ENCODE results near the gene PLXNA1. TPM values are rescaled to one million over a fixed set of nuclear protein-coding genes. Genes with fewer than 3 reads are reported as not detected.

The PLXNA1 gene
- polyA plus RNA-seq, 4 donors: 26.1 to 38.8 (median 28.5) TPM

GRCh38 chr3:127015282-127016042 is 32.5 kb downstream of the PLXNA1 start:
- DNase-seq (ENCODE audit: low read depth in 4 of 4, low spot score in 2 of 4): no peak

- DNase-seq (ENCODE audit: low read depth in 4 of 4, low spot score in 2 of 4): no peak
These were observed 33.1 kb downstream of the PLXNA1 start for GRCh38 chr3:127016043-127016343.

GRCh38 chr3:127016461-127016860 is 33.5 kb downstream of the PLXNA1 start:
- DNase-seq (ENCODE audit: low read depth in 4 of 4, low spot score in 2 of 4): no peak

GRCh38 chr3:127017229-127017628 is 34.3 kb downstream of the PLXNA1 start:
- DNase-seq (ENCODE audit: low read depth in 4 of 4, low spot score in 2 of 4): no peak

GRCh38 chr3:127017781-127018180 is 34.9 kb downstream of the PLXNA1 start:
- no peak for DNase-seq (ENCODE audit: low read depth in 4 of 4, low spot score in 2 of 4)

GRCh38 chr3:127018306-127018828 is 35.5 kb downstream of the PLXNA1 start:
- no peak for DNase-seq (ENCODE audit: low read depth in 4 of 4, low spot score in 2 of 4)

GRCh38 chr3:127019449-127019848 is 36.5 kb downstream of the PLXNA1 start:
- DNase-seq (ENCODE audit: low read depth in 4 of 4, low spot score in 2 of 4): no peak

- DNase-seq (ENCODE audit: low read depth in 4 of 4, low spot score in 2 of 4): no peak
These were observed 37.6 kb downstream of the PLXNA1 start for GRCh38 chr3:127020543-127020942.

- DNase-seq (ENCODE audit: low read depth in 4 of 4, low spot score in 2 of 4): no peak
These were observed 39.9 kb downstream of the PLXNA1 start for GRCh38 chr3:127022849-127023248.

GRCh38 chr3:127025456-127025855 is 42.5 kb downstream of the PLXNA1 start:
- no peak for DNase-seq (ENCODE audit: low read depth in 4 of 4, low spot score in 2 of 4)

- DNase-seq (ENCODE audit: low read depth in 4 of 4, low spot score in 2 of 4): no peak
These were observed 43.1 kb downstream of the PLXNA1 start for GRCh38 chr3:127026036-127026435.

- DNase-seq (ENCODE audit: low read depth in 4 of 4, low spot score in 2 of 4): no peak
These were observed 43.7 kb downstream of the PLXNA1 start for GRCh38 chr3:127026661-127027060.

GRCh38 chr3:127027061-127027735 is 44.3 kb downstream of the PLXNA1 start:
- no peak for DNase-seq (ENCODE audit: low read depth in 4 of 4, low spot score in 2 of 4)

GRCh38 chr3:127027811-127028548 is 45.1 kb downstream of the PLXNA1 start:
- no peak for DNase-seq (ENCODE audit: low read depth in 4 of 4, low spot score in 2 of 4)

- DNase-seq (ENCODE audit: low read depth in 4 of 4, low spot score in 2 of 4): no peak
These were observed 46.1 kb downstream of the PLXNA1 start for GRCh38 chr3:127028781-127029657.

GRCh38 chr3:127029658-127030507 is 47.0 kb downstream of the PLXNA1 start:
- DNase-seq (ENCODE audit: low read depth in 4 of 4, low spot score in 2 of 4): no peak

- DNase-seq (ENCODE audit: low read depth in 4 of 4, low spot score in 2 of 4): no peak
These were observed 47.8 kb downstream of the PLXNA1 start for GRCh38 chr3:127030508-127031412.

- no peak for DNase-seq (ENCODE audit: low read depth in 4 of 4, low spot score in 2 of 4)
These were observed 48.5 kb downstream of the PLXNA1 start for GRCh38 chr3:127031413-127031810.

GRCh38 chr3:127031845-127032244 is 48.9 kb downstream of the PLXNA1 start:
- no peak for DNase-seq (ENCODE audit: low read depth in 4 of 4, low spot score in 2 of 4)

Data from left renal cortex interstitium (tissue), 4 donors.